Nephron (organoid): Measurements from ENCODE around the gene USP32.
"Not testable (repeated sequence)": the region's sequence is repeated elsewhere in the genome, so short reads cannot be mapped to it uniquely, and the experiment has no call there.

Source experiments
- H3K27ac Mint-ChIP-seq, 3 experiments: 2 replicates each; pipeline ENCODE4 v1.8.0; 2020; ENCODE audit warnings: mixed read lengths in 3 of 3, mild to moderate bottlenecking in 2 of 3, moderate library complexity in 1 of 3
- H3K27me3 Mint-ChIP-seq: 2 replicates; pipeline ENCODE4 v1.8.0; 2021; ENCODE audit warnings: low read depth, mild to moderate bottlenecking, moderate library complexity, mixed read lengths
- H3K36me3 Mint-ChIP-seq: 2 replicates; pipeline ENCODE4 v1.8.0; 2020; ENCODE audit warnings: low read depth, mixed read lengths
- H3K4me1 Mint-ChIP-seq: 2 replicates; pipeline ENCODE4 v1.8.0; 2020; ENCODE audit warnings: mixed read lengths
- H3K4me3 Mint-ChIP-seq, 3 experiments: 2 replicates each; pipeline ENCODE4 v1.8.0; 2020; ENCODE audit warnings: mild to moderate bottlenecking in 3 of 3, mixed read lengths in 3 of 3, moderate library complexity in 2 of 3
- H3K9me3 Mint-ChIP-seq: 2 replicates; pipeline ENCODE4 v1.8.0; 2020; ENCODE audit warnings: mixed read lengths
- TF ChIP-seq, protein P1 (sequence below), 3 experiments: fragments of 200-600 bp; sonication (generic); IDR thresholded peaks; one replicate each; pipeline ENCODE4 v1.5.0; 2021; ENCODE audit warnings: antibody characterized with exemption in 3 of 3; ENCODE audit not compliant: unreplicated experiment in 3 of 3

Gene USP32

DNA sequence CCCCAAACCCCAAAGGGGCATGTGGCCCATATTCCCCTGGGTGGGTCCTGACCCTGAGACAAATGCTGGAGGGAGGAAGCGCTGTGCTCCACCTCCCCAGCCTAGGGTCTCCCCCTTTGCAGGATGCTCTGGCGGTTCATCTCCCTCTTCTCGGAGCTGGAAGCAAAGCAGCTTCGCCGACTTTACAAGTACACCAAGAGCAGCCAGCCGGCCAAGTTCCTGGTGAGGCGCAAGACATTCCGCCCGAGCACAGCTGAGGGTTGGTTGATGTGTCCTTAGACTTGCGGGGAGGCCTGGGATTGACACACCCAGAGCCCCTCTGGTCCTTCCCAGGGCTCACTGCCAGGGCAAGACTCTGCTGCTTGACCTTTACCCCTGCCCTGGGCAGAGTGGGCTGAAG lies 34.7 kb upstream of the USP32 start:
- H3K9me3 Mint-ChIP-seq, result peaks cover 5% of the 10 kb centered on the region
- H3K27me3 Mint-ChIP-seq, result no peaks in the 10 kb centered on the region
- no peak overlapping the region for H3K27ac Mint-ChIP-seq
- no peaks in the 10 kb centered on the region for H3K4me1 Mint-ChIP-seq
- no peak overlapping the region for H3K4me3 Mint-ChIP-seq
- TF ChIP-seq, protein P1, sequence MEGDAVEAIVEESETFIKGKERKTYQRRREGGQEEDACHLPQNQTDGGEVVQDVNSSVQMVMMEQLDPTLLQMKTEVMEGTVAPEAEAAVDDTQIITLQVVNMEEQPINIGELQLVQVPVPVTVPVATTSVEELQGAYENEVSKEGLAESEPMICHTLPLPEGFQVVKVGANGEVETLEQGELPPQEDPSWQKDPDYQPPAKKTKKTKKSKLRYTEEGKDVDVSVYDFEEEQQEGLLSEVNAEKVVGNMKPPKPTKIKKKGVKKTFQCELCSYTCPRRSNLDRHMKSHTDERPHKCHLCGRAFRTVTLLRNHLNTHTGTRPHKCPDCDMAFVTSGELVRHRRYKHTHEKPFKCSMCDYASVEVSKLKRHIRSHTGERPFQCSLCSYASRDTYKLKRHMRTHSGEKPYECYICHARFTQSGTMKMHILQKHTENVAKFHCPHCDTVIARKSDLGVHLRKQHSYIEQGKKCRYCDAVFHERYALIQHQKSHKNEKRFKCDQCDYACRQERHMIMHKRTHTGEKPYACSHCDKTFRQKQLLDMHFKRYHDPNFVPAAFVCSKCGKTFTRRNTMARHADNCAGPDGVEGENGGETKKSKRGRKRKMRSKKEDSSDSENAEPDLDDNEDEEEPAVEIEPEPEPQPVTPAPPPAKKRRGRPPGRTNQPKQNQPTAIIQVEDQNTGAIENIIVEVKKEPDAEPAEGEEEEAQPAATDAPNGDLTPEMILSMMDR (IDR thresholded peaks at IDR 0.05; ENCODE audit: unreplicated experiment in 3 of 3), result no peak
- H3K36me3 Mint-ChIP-seq, result no peaks in the 10 kb centered on the region

DNA sequence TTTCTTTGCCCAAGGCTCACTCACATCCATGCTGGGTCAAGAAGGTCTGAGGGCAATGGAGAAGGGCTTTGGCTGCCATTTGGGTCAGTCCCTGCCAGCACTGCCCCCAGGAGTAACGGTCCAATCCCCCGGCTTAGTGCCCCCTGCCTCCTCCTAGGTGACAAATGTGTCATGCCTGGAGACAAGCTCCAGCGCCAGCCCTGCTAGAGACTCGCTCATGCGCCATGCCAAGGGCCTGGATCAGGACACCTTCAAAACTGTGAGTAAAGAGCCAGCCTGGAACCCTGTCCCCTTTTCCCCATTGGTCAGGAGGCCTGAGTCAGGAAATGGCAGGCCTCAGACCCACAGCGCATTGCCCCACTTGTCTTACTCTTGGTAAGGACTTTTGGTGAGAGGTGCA lies 33.7 kb upstream of the USP32 start:
- H3K4me1 Mint-ChIP-seq, result peaks cover 4% of the 10 kb centered on the region
- no peaks in the 10 kb centered on the region for H3K9me3 Mint-ChIP-seq
- no peaks in the 10 kb centered on the region for H3K27me3 Mint-ChIP-seq
- TF ChIP-seq, protein P1 (IDR thresholded peaks at IDR 0.05; ENCODE audit: unreplicated experiment in 3 of 3), result no peak
- no peak overlapping the region for H3K4me3 Mint-ChIP-seq
- H3K27ac Mint-ChIP-seq, result no peak overlapping the region
- no peaks in the 10 kb centered on the region for H3K36me3 Mint-ChIP-seq

DNA sequence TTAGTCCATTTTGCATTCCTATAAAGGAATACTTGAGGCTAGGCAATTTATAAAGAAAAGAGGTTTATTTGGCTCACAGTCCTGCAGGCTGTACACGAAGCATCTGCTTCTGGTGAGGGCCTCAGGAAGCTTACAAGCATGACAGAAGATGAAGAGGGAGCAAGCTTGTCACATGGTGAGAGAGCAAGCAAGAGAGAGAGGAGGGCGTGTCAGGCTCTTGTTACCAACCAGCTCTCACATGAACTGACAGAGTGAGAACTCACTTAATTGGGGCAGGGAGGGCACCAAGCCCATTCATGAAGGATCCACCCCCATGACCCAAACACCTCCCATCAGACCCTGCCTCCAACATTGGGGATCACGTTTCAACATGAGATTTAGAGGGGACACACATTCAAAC lies 31.9 kb upstream of the USP32 start:
- no peaks in the 10 kb centered on the region for H3K9me3 Mint-ChIP-seq
- no peaks in the 10 kb centered on the region for H3K36me3 Mint-ChIP-seq
- no peak overlapping the region for H3K27ac Mint-ChIP-seq
- TF ChIP-seq, protein P1 (IDR thresholded peaks at IDR 0.05; ENCODE audit: unreplicated experiment in 3 of 3), result no peak
- H3K4me3 Mint-ChIP-seq, result no peak overlapping the region
- peaks cover 9% of the 10 kb centered on the region for H3K27me3 Mint-ChIP-seq
- H3K4me1 Mint-ChIP-seq, result peaks cover 4% of the 10 kb centered on the region

DNA sequence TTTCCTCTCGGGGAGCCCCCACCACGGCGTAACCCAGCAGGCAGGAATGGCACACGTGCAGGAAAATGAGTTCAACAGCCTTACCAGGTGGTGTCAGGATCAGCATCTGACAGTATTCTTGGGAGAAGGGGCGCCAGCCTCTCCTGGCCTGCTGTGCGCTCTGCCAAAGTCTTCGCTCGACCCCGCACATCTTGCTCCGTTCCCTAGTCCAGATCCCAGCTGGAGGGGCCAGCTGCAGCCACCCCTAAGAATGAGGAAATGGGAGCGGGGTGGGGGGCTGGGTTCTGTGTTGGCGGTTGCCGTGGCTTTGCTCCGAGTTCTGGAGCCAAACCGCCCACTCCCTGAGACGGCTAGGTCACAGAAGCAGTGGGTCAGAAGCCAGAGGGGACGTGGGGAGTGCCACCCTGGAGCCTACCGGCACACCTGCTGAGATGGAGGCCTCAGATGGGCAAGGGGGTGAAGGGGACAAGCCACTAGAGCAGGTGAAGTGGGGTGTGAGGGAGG lies 30.3 kb upstream of the USP32 start, which contains the start of gene CHCT1:
Gene CHCT1, plus strand, starts transcription at position 328 of the 504 bp plus-strand sequence. Its CDS starts 104 bp downstream, at position 432.
- Mint-ChIP-seq H3K27me3 (peaks cover 9% of the 10 kb centered on the region), H3K4me1 (peaks cover 4% of the 10 kb centered on the region), H3K27ac (peak within 1 kb of the TSS in 2 of 3 experiments; percentile 41 to 59), H3K9me3 (no peaks in the 10 kb centered on the region), H3K36me3 (no peaks in the 10 kb centered on the region), H3K4me3 (peak within 1 kb of the TSS; percentile 76 to 83 (median 83))
- TF ChIP-seq, protein P1 (IDR thresholded peaks at IDR 0.05; ENCODE audit: unreplicated experiment in 3 of 3), result no peak

DNA sequence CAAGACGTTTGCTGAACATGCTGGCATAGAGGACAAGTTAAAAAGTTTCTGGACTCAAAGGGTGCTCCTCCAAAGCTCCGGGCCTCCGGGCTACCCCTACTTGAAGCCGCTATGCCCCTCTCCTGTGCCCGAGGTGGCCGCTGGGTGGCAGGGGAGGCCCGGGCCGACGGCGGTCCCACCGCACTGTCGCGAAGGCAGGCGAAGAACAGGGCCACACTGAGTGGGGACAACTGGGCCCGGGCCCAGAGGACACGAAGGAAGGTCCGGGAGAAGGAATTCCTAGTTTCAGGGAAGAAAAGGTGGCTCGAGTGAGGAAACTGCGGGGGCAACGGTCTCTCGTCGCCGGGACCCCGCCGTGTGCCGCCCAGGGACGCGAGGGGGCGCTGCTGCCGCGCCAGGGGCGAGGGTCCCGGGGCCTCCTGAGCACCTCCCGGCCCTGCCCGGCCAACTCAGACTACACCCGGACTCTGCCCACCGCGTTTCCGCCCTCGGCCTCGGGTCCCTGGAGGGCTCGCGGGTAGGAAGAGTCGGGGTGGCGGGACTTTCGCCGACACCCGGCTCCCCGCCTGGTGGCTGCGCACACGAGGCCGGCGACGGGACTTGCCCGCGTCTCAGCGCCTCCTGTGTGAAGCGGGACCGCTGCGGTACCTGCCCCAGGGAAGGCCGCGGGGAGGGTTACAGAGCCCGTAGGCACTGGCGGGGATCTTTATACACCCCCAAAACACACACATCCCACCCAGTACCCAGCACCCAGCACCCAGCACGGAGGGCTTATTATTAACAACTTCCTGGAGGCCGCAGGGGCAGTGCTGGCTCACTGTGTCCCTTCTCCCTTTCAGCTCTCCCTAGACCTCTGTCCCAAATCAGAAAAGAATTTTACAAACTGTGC lies 29.6 kb upstream of the USP32 start:
- peak overlapping the region in 2 of 3 experiments; percentile 41 to 59 for H3K27ac Mint-ChIP-seq
- no peaks in the 10 kb centered on the region for H3K9me3 Mint-ChIP-seq
- H3K4me1 Mint-ChIP-seq, result peaks cover 4% of the 10 kb centered on the region
- peaks cover 9% of the 10 kb centered on the region for H3K27me3 Mint-ChIP-seq
- H3K36me3 Mint-ChIP-seq, result no peaks in the 10 kb centered on the region
- TF ChIP-seq, protein P1 (IDR thresholded peaks at IDR 0.05; ENCODE audit: unreplicated experiment in 3 of 3), result peak; percentile 97 to 100 (median 100)
- peak overlapping the region; percentile 76 to 83 (median 83) for H3K4me3 Mint-ChIP-seq

DNA sequence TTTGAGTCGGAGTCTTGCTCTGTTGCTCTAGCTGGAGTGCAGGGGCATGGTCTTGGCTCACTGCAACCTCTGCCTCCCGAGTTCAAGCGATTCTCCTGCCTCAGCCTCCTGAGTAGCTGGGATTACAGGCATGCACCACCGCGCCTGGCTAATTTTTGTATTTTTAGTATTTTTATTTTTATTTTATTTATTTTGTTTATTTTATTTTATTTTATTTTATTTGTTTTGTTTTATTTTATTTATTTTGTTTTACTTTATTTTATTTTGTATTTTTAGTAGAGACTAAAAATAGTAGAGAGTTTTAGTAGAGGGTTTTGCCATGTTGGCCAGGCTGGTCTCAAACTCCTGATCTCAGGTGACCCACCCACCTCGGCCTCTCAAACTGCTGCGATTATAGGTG lies 27.9 kb upstream of the USP32 start:
- not testable (repeated sequence) for H3K9me3 Mint-ChIP-seq, H3K27ac Mint-ChIP-seq, H3K4me1 Mint-ChIP-seq, H3K36me3 Mint-ChIP-seq, H3K27me3 Mint-ChIP-seq, H3K4me3 Mint-ChIP-seq

DNA sequence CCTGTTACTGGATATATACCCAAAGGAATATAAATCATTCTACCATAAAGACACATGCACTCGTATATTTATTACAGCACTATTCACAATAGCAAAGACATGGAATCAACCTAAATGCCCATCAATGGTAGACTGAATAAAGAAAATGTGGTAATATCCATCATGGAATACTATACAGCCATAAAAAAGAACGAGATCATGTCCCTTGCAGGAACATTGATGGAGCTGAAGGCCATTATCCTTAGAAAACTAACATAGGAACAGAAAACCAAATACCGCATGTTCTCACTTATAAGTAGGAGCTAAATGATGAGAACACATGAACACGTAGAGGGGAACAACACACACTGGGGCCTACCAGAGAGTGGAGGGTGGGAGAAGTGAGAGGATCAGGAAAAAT lies 27.1 kb upstream of the USP32 start:
- not testable (repeated sequence) for H3K27ac Mint-ChIP-seq, H3K9me3 Mint-ChIP-seq
- peak overlapping the region in 1 of 3 experiments; percentile 30 for H3K4me3 Mint-ChIP-seq

More for the DNA sequence above, 27.1 kb upstream of the USP32 start:
- H3K4me1 Mint-ChIP-seq, H3K36me3 Mint-ChIP-seq, H3K27me3 Mint-ChIP-seq: not testable (repeated sequence)
